HEK293 (cell line): Measurements from ENCODE around the gene TMEM39B.
A peak's percentile ranks its signal among the peaks of the same experiment; 100 is the strongest.

Experiments used
- CTCF ChIA-PET: fragments of 350-600 bp; formaldehyde crosslinking; extraction: SDS; loops from one replicate; lab custom pipeline; 2021; ENCODE audit warnings: antibody characterized with exemption; lab: Yijun Ruan, JAX
- POLR2A ChIA-PET: fragments of 300-600 bp; formaldehyde crosslinking; extraction: SDS; loops from one replicate; lab custom pipeline; 2020; ENCODE audit warnings: antibody characterized with exemption, inconsistent platforms; lab: Yijun Ruan, JAX
- H3K27ac ChIP-seq: fragments of 200-500 bp; sonication (Bioruptor generic); 2 replicates; pipeline ENCODE4 v1.5.1; 2014; ENCODE audit warnings: low read depth, low read length, control low read depth, inconsistent platforms; ENCODE audit errors: extremely low read depth
- H3K36me3 ChIP-seq, 2 experiments: fragments of 200-500 bp in 1 of 2; sonication (Bioruptor generic) in 1 of 2; 1 replicate in 1 of 2; 2 replicates in 1 of 2; pipeline ENCODE4 v1.5.1; 2014 to 2017; ENCODE audit warnings: inconsistent platforms in 2 of 2, low read length in 2 of 2; ENCODE audit not compliant: control insufficient read depth in 2 of 2, insufficient read depth in 1 of 2
- H3K4me1 ChIP-seq: fragments of 200-500 bp; sonication (Bioruptor generic); 2 replicates; pipeline ENCODE4 v1.5.1; 2014; ENCODE audit warnings: mild to moderate bottlenecking, low read length, inconsistent platforms; ENCODE audit not compliant: control insufficient read depth, insufficient read depth
- H3K4me3 ChIP-seq: 2 replicates; pipeline ENCODE4 v1.5.1; 2011; ENCODE audit warnings: low read depth, mild to moderate bottlenecking, control low read depth, low read length, moderate library complexity
- H3K9me3 ChIP-seq: fragments of 200-500 bp; sonication (Bioruptor generic); 2 replicates; pipeline ENCODE4 v1.5.1; 2014; ENCODE audit warnings: low read depth, low read length, inconsistent platforms; ENCODE audit not compliant: control insufficient read depth, insufficient read depth
- EGR2 ChIP-seq: fragments of 450-650 bp; formaldehyde crosslinking; IDR thresholded peaks from 2 replicates; pipeline ENCODE4 v1.5.1; 2016; ENCODE audit warnings: low read depth, missing biosample characterization, missing genetic modification characterization
- KLF16 ChIP-seq: fragments of 450-650 bp; formaldehyde crosslinking; IDR thresholded peaks from 2 replicates; pipeline ENCODE4 v1.5.1; 2017; ENCODE audit warnings: missing biosample characterization, missing genetic modification characterization
- YY1 ChIP-seq: fragments of 450-650 bp; formaldehyde crosslinking; IDR thresholded peaks from 2 replicates; pipeline ENCODE4 v1.5.1; 2018; ENCODE audit warnings: missing biosample characterization, missing genetic modification characterization
- ZFHX2 ChIP-seq: fragments of 450-650 bp; formaldehyde crosslinking; conservative IDR thresholded peaks from 2 replicates; pipeline ENCODE4 v1.5.1; 2016; ENCODE audit warnings: missing biosample characterization, missing genetic modification characterization
- ZNF175 ChIP-seq: fragments of 450-650 bp; formaldehyde crosslinking; IDR thresholded peaks from 2 replicates; pipeline ENCODE4 v1.5.1; 2016; ENCODE audit warnings: missing biosample characterization, missing genetic modification characterization
- ZNF341 ChIP-seq: fragments of 450-650 bp; formaldehyde crosslinking; IDR thresholded peaks from 2 replicates; pipeline ENCODE4; 2016; ENCODE audit warnings: low read depth, missing biosample characterization, missing genetic modification characterization
- ZNF354C ChIP-seq: fragments of 450-650 bp; formaldehyde crosslinking; IDR thresholded peaks from 2 replicates; pipeline ENCODE4 v1.5.1; 2016; ENCODE audit warnings: missing biosample characterization, missing genetic modification characterization, low read depth, borderline replicate concordance
- ZNF624 ChIP-seq: fragments of 450-650 bp; formaldehyde crosslinking; IDR thresholded peaks from 2 replicates; pipeline ENCODE4 v1.5.1; 2017; ENCODE audit warnings: missing biosample characterization, missing genetic modification characterization
- ZNF670 ChIP-seq: fragments of 450-650 bp; formaldehyde crosslinking; IDR thresholded peaks from 2 replicates; pipeline ENCODE4 v1.5.1; 2016; ENCODE audit warnings: missing biosample characterization, missing genetic modification characterization, low read depth
- ZNF785 ChIP-seq: fragments of 450-650 bp; formaldehyde crosslinking; IDR thresholded peaks from 2 replicates; pipeline ENCODE4 v1.5.1; 2016; ENCODE audit warnings: missing biosample characterization, missing genetic modification characterization
- TF ChIP-seq, protein P1 (sequence below): fragments of 450-650 bp; formaldehyde crosslinking; IDR thresholded peaks from 2 replicates; pipeline ENCODE4 v1.5.1; 2016; ENCODE audit warnings: missing biosample characterization, missing genetic modification characterization
- TF ChIP-seq, protein P2 (sequence below): fragments of 450-650 bp; formaldehyde crosslinking; IDR thresholded peaks from 2 replicates; pipeline ENCODE4 v1.5.1; 2016; ENCODE audit warnings: missing biosample characterization, missing genetic modification characterization, borderline replicate concordance
- TF ChIP-seq, protein P3 (sequence below): fragments of 450-650 bp; formaldehyde crosslinking; IDR thresholded peaks from 2 replicates; pipeline ENCODE4 v1.5.1; 2016; ENCODE audit warnings: missing biosample characterization, missing genetic modification characterization
- TF ChIP-seq, protein P4 (sequence below): fragments of 450-650 bp; formaldehyde crosslinking; IDR thresholded peaks from 2 replicates; pipeline ENCODE4 v1.5.1; 2017; ENCODE audit warnings: missing biosample characterization, missing genetic modification characterization
- TF ChIP-seq, protein P5 (sequence below): fragments of 450-650 bp; formaldehyde crosslinking; IDR thresholded peaks from 2 replicates; pipeline ENCODE4 v1.5.1; 2016; ENCODE audit warnings: missing biosample characterization, missing genetic modification characterization

Gene TMEM39B

DNA sequence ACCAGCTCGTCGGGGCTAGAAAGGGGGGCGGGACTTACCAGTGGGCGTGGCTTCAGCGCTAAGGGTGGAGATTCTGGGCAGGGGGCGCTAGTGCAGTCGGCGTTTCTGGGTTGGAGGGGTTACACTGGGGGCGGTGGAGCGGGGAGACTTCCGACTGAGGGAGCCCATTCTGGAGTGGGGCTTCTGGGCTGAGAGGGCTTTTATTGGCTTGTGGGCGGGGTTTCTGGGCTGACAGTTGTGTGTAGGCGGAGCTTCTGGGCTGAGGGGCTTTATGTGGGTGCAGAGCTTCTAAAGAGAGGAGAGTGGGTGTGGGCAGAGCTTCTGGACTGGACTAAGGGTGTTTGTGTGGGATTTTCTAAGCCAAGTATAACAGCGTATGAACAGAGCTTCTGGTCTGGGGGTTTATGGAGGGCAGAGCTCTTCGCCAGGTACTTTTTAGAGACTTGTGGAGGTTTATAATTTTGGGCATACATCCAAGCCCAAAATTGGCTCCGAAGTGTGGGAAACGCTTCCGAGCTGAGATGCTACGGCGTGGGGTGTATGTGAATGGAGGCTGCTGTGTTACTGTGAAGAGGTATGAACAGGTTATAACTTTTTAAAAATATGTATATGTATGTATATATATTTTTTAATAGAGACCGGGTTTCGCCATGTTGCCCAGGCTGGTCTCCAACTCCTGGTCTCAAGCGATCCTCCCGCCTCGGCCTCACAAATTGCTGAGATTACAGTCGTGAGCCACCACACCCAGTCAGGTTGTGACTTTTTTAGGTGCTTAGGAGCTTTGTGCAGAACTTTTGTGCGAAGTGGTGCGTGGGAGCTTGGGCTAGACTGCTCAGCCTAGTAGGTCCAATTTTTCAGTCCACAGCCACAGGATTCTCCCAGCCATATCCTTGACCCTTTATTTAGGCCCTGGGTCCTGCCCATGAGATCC is 825 bp downstream of the TMEM39B start (continued):
- no peak for TF ChIP-seq ZNF670

DNA sequence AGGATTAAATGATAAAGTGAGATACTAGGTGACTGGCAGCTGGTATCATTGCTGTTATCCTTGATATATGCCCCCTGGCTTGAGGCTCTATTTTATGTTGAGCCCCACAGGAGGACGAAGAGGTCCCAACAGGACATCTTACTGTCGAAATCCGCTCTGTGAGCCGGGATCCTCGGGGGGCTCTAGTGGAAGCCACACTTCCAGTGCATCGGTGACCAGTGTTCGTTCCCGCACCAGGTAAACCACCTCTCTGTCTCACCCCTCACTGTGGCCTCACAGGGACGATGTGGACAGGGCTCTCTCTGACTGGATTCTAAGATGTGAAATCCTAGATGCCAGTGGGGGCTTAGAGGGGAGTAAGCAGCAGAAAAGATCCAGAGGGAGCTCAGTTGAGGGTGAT is 2.1 kb downstream of the TMEM39B start:
- no peaks in the 10 kb centered on the region for H3K4me1 ChIP-seq
- no peaks in the 10 kb centered on the region for H3K9me3 ChIP-seq
- H3K36me3 ChIP-seq: peaks cover 15 to 49% of the 10 kb centered on the region in 2 experiments; a peak in 2 of 3 replicates
- H3K27ac ChIP-seq: no peak overlapping the region
- H3K4me3 ChIP-seq: no peak overlapping the region
- no peak for TF ChIP-seq ZNF341 (tag by site-specific recombination)
- CTCF ChIA-PET: interaction anchor here (3.7 kb wide), 1 partner anchor 12 kb away, joined by 14 read pairs; no protein-coding TSS in a partner anchor
- POLR2A ChIA-PET: no interaction called here

DNA sequence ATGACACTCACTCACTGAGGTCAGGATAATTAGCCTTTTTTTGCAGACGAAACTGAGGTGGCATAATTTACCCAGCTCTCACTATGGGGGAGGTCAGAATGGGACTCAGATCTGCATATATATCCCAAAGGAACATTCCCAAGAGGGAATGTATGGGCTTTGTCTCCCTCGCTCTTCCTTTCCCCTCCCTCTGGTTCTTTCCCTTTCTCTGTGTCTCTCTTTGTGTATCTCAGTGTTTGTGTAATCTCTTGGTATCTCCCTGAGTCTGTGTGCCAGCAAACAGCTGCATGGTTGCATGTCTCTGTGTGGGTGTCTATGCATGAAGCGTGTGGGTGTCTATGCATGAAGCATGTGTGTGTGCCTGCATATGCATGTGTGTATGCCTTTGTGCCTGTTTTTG is 4.7 kb downstream of the TMEM39B start:
- H3K36me3 ChIP-seq: peaks cover 15 to 58% of the 10 kb centered on the region in 2 experiments; a peak in 2 of 3 replicates
- POLR2A ChIA-PET: interaction anchor here (0.7 kb wide), 1 partner anchor 26 kb away, joined by 3 read pairs; no protein-coding TSS in a partner anchor
- no peaks in the 10 kb centered on the region for H3K9me3 ChIP-seq
- CTCF ChIA-PET: no interaction called here
- no peak overlapping the region for H3K4me3 ChIP-seq
- no peaks in the 10 kb centered on the region for H3K4me1 ChIP-seq
- no peak overlapping the region for H3K27ac ChIP-seq
- TF ChIP-seq ZFHX2 (peak; percentile 58), YY1 (tag by site-specific recombination) (no peak), ZNF341 (tag by site-specific recombination) (peak; percentile 52), ZNF175 (tag by site-specific recombination) (no peak), EGR2 (0 out of 2 replicates have a peak, but pooled peaks have one; percentile 23), KLF16 (tag by site-specific recombination) (no peak), ZNF785 (tag by site-specific recombination) (no peak), ZNF354C (tag by site-specific recombination) (no peak), ZNF624 (tag by site-specific recombination) (no peak)
- TF ChIP-seq, protein P1, sequence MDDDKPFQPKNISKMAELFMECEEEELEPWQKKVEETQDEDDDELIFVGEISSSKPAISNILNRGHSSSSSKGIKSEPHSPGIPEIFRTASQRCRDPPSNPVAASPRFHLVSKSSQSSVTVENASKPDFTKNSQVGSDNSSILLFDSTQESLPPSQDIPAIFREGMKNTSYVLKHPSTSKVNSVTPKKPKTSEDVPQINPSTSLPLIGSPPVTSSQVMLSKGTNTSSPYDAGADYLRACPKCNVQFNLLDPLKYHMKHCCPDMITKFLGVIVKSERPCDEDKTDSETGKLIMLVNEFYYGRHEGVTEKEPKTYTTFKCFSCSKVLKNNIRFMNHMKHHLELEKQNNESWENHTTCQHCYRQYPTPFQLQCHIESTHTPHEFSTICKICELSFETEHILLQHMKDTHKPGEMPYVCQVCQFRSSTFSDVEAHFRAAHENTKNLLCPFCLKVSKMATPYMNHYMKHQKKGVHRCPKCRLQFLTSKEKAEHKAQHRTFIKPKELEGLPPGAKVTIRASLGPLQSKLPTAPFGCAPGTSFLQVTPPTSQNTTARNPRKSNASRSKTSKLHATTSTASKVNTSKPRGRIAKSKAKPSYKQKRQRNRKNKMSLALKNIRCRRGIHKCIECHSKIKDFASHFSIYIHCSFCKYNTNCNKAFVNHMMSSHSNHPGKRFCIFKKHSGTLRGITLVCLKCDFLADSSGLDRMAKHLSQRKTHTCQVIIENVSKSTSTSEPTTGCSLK (tag by site-specific recombination): no peak
- TF ChIP-seq, protein P2, sequence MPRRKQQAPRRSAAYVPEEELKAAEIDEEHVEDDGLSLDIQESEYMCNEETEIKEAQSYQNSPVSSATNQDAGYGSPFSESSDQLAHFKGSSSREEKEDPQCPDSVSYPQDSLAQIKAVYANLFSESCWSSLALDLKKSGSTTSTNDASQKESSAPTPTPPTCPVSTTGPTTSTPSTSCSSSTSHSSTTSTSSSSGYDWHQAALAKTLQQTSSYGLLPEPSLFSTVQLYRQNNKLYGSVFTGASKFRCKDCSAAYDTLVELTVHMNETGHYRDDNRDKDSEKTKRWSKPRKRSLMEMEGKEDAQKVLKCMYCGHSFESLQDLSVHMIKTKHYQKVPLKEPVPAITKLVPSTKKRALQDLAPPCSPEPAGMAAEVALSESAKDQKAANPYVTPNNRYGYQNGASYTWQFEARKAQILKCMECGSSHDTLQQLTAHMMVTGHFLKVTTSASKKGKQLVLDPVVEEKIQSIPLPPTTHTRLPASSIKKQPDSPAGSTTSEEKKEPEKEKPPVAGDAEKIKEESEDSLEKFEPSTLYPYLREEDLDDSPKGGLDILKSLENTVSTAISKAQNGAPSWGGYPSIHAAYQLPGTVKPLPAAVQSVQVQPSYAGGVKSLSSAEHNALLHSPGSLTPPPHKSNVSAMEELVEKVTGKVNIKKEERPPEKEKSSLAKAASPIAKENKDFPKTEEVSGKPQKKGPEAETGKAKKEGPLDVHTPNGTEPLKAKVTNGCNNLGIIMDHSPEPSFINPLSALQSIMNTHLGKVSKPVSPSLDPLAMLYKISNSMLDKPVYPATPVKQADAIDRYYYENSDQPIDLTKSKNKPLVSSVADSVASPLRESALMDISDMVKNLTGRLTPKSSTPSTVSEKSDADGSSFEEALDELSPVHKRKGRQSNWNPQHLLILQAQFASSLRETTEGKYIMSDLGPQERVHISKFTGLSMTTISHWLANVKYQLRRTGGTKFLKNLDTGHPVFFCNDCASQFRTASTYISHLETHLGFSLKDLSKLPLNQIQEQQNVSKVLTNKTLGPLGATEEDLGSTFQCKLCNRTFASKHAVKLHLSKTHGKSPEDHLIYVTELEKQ (tag by site-specific recombination): no peak
- TF ChIP-seq, protein P3, sequence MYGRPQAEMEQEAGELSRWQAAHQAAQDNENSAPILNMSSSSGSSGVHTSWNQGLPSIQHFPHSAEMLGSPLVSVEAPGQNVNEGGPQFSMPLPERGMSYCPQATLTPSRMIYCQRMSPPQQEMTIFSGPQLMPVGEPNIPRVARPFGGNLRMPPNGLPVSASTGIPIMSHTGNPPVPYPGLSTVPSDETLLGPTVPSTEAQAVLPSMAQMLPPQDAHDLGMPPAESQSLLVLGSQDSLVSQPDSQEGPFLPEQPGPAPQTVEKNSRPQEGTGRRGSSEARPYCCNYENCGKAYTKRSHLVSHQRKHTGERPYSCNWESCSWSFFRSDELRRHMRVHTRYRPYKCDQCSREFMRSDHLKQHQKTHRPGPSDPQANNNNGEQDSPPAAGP (tag by site-specific recombination): no peak
- TF ChIP-seq, protein P4, sequence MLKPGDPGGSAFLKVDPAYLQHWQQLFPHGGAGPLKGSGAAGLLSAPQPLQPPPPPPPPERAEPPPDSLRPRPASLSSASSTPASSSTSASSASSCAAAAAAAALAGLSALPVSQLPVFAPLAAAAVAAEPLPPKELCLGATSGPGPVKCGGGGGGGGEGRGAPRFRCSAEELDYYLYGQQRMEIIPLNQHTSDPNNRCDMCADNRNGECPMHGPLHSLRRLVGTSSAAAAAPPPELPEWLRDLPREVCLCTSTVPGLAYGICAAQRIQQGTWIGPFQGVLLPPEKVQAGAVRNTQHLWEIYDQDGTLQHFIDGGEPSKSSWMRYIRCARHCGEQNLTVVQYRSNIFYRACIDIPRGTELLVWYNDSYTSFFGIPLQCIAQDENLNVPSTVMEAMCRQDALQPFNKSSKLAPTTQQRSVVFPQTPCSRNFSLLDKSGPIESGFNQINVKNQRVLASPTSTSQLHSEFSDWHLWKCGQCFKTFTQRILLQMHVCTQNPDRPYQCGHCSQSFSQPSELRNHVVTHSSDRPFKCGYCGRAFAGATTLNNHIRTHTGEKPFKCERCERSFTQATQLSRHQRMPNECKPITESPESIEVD (tag by site-specific recombination): no peak
- TF ChIP-seq, protein P5, sequence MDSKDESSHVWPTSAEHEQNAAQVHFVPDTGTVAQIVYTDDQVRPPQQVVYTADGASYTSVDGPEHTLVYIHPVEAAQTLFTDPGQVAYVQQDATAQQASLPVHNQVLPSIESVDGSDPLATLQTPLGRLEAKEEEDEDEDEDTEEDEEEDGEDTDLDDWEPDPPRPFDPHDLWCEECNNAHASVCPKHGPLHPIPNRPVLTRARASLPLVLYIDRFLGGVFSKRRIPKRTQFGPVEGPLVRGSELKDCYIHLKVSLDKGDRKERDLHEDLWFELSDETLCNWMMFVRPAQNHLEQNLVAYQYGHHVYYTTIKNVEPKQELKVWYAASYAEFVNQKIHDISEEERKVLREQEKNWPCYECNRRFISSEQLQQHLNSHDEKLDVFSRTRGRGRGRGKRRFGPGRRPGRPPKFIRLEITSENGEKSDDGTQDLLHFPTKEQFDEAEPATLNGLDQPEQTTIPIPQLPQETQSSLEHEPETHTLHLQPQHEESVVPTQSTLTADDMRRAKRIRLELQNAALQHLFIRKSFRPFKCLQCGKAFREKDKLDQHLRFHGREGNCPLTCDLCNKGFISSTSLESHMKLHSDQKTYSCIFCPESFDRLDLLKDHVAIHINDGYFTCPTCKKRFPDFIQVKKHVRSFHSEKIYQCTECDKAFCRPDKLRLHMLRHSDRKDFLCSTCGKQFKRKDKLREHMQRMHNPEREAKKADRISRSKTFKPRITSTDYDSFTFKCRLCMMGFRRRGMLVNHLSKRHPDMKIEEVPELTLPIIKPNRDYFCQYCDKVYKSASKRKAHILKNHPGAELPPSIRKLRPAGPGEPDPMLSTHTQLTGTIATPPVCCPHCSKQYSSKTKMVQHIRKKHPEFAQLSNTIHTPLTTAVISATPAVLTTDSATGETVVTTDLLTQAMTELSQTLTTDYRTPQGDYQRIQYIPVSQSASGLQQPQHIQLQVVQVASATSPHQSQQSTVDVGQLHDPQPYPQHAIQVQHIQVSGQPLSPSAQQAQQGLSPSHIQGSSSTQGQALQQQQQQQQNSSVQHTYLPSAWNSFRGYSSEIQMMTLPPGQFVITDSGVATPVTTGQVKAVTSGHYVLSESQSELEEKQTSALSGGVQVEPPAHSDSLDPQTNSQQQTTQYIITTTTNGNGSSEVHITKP (tag by site-specific recombination): peak; percentile 60
